Common myeloid progenitor, CD34-positive (primary cell): ENCODE results near the gene KCNMA1.

Experiments used
- CTCF ChIA-PET: fragments of 350-600 bp; sonication (Branson Sonifier 250); formaldehyde crosslinking; loops from one replicate; lab custom pipeline; 2021; ENCODE audit warnings: antibody characterized with exemption; lab: Charles Lee
- POLR2A ChIA-PET: fragments of 350-600 bp; sonication (Branson Sonifier 250); formaldehyde crosslinking; loops from one replicate; lab custom pipeline; 2021; ENCODE audit warnings: antibody characterized with exemption; lab: Charles Lee
- DNase-seq, 3 donors: peaks; one replicate each; pipeline versions ENCODE4 v3.0.0 to v3.0.0-alpha.2; 2013
- H3K27ac ChIP-seq, 2 experiments: 1 replicate in 1 of 2; 2 replicates in 1 of 2; pipeline ENCODE4 v1.7.0; 2013; ENCODE audit warnings: inconsistent platforms in 2 of 2, low read length in 2 of 2, mild to moderate bottlenecking in 2 of 2, low read depth in 1 of 2, moderate library complexity in 1 of 2; ENCODE audit not compliant: severe bottlenecking in 2 of 2, insufficient read depth in 1 of 2, poor library complexity in 1 of 2
- H3K27me3 ChIP-seq, 5 experiments: replicated peaks in 2 of 5; 1 replicate in 3 of 5; 2 replicates in 2 of 5; pipeline versions ENCODE4 v1.6.1 to v1.7.0; 2013; ENCODE audit warnings: low read length in 4 of 5, mild to moderate bottlenecking in 2 of 5, moderate library complexity in 2 of 5, inconsistent platforms in 1 of 5; ENCODE audit not compliant: insufficient read depth in 5 of 5, control insufficient read depth in 4 of 5
- H3K36me3 ChIP-seq, 4 experiments: 1 replicate in 2 of 4; 2 replicates in 2 of 4; pipeline versions ENCODE4 v1.6.1 to v1.7.0; 2013; ENCODE audit warnings: low read length in 3 of 4, control low read depth in 1 of 4, mild to moderate bottlenecking in 1 of 4; ENCODE audit not compliant: control insufficient read depth in 4 of 4, insufficient read depth in 4 of 4
- H3K4me1 ChIP-seq, 4 experiments: 1 replicate in 3 of 4; 2 replicates in 1 of 4; pipeline versions ENCODE4 v1.6.1 to v1.7.1; 2013; ENCODE audit warnings: low read length in 3 of 4, mild to moderate bottlenecking in 3 of 4, control low read depth in 1 of 4, inconsistent platforms in 1 of 4, moderate library complexity in 1 of 4; ENCODE audit not compliant: control insufficient read depth in 4 of 4, insufficient read depth in 4 of 4; ENCODE audit errors: control extremely low read depth in 1 of 4
- H3K4me3 ChIP-seq, 7 experiments: 1 replicate in 4 of 7; 2 replicates in 3 of 7; pipeline versions ENCODE4 v1.5.1 to v1.7.0; 2013; ENCODE audit warnings: mild to moderate bottlenecking in 7 of 7, low read length in 6 of 7, moderate library complexity in 6 of 7, inconsistent platforms in 2 of 7, low read depth in 2 of 7, control low read depth in 1 of 7; ENCODE audit not compliant: insufficient read depth in 4 of 7, control insufficient read depth in 1 of 7; ENCODE audit errors: extremely low read depth in 1 of 7
- H3K9me3 ChIP-seq, 5 experiments: 1 replicate in 4 of 5; 2 replicates in 1 of 5; pipeline versions ENCODE4 v1.6.1 to v1.7.1; 2013; ENCODE audit warnings: low read length in 4 of 5, mild to moderate bottlenecking in 2 of 5, inconsistent platforms in 1 of 5, low read depth in 1 of 5, moderate library complexity in 1 of 5; ENCODE audit not compliant: control insufficient read depth in 4 of 5, insufficient read depth in 2 of 5; ENCODE audit errors: control extremely low read depth in 1 of 5
- WGBS: methylation state at CpG from one replicate; pipeline ENCODE4 v1.1.5; 2013; ENCODE audit not compliant: insufficient coverage; 5-methylcytosine and 5-hydroxymethylcytosine counted together

Gene KCNMA1

GRCh38 chr10:77597560-77597959 is 40.0 kb downstream of the KCNMA1 start:
- ChIA-PET POLR2A (no interaction called here), CTCF (no interaction called here)
- H3K27me3 ChIP-seq = no peaks in the 10 kb centered on the region

GRCh38 chr10:77594471-77594783 is 43.2 kb downstream of the KCNMA1 start:
- H3K27me3 ChIP-seq = no peaks in the 10 kb centered on the region
- H3K4me1 ChIP-seq = no peaks in the 10 kb centered on the region
- no peak overlapping the region for H3K27ac ChIP-seq
- CTCF ChIA-PET = no interaction called here
- WGBS = 95% methylated on average over 3 of the region's 4 CpGs
- H3K9me3 ChIP-seq = no peaks in the 10 kb centered on the region
- POLR2A ChIA-PET = no interaction called here
- H3K4me3 ChIP-seq = no peak overlapping the region
- DNase-seq = peak in 1 of 3 donors; percentile 2
- no peaks in the 10 kb centered on the region for H3K36me3 ChIP-seq

More at GRCh38 chr10:77597560-77597959, 40.0 kb downstream of the KCNMA1 start:
- H3K36me3 ChIP-seq = no peaks in the 10 kb centered on the region
- no peak overlapping the region for H3K4me3 ChIP-seq
- DNase-seq = no peak
- H3K27ac ChIP-seq = no peak overlapping the region
- H3K4me1 ChIP-seq = peaks cover 0 to 2% (median 2%) of the 10 kb centered on the region in 4 experiments
- H3K9me3 ChIP-seq = no peaks in the 10 kb centered on the region

- Histone ChIP-seq H3K27me3 (no peaks in the 10 kb centered on the region), H3K9me3 (no peaks in the 10 kb centered on the region), H3K36me3 (no peaks in the 10 kb centered on the region), H3K4me1 (no peaks in the 10 kb centered on the region), H3K27ac (no peak overlapping the region), H3K4me3 (no peak overlapping the region)
- DNase-seq = no peak
- CTCF ChIA-PET = interaction anchor here (1.5 kb wide), 1 partner anchor 40 kb away, joined by 4 read pairs; no protein-coding TSS in a partner anchor
- 81% methylated on average over 3 of the region's 7 CpGs for WGBS
- POLR2A ChIA-PET = no interaction called here
These were observed 43.7 kb downstream of the KCNMA1 start for GRCh38 chr10:77593771-77594470.

GRCh38 chr10:77592946-77593636 is 44.5 kb downstream of the KCNMA1 start:
- ChIA-PET POLR2A (no interaction called here), CTCF (interaction anchor here (1.5 kb wide), 1 partner anchor 39 kb away, joined by 4 read pairs; no protein-coding TSS in a partner anchor)
- Histone ChIP-seq H3K4me3 (no peak overlapping the region), H3K4me1 (no peaks in the 10 kb centered on the region), H3K36me3 (no peaks in the 10 kb centered on the region), H3K9me3 (no peaks in the 10 kb centered on the region), H3K27ac (no peak overlapping the region), H3K27me3 (no peaks in the 10 kb centered on the region)
- 67% methylated on average over 1 of the region's 5 CpGs for WGBS
- no peak for DNase-seq

GRCh38 chr10:77592510-77592909 is 45.1 kb downstream of the KCNMA1 start:
- no peaks in the 10 kb centered on the region for H3K36me3 ChIP-seq
- POLR2A ChIA-PET = no interaction called here
- no peaks in the 10 kb centered on the region for H3K4me1 ChIP-seq
- no peaks in the 10 kb centered on the region for H3K9me3 ChIP-seq
- no peak for DNase-seq
- 85% methylated on average over 4 of the region's 4 CpGs for WGBS
- H3K27ac ChIP-seq = no peak overlapping the region
- no peak overlapping the region for H3K4me3 ChIP-seq
- H3K27me3 ChIP-seq = no peaks in the 10 kb centered on the region
- CTCF ChIA-PET = interaction anchor here (1.5 kb wide), 1 partner anchor 38 kb away, joined by 4 read pairs; no protein-coding TSS in a partner anchor

- no peaks in the 10 kb centered on the region for H3K36me3 ChIP-seq
- WGBS = 100% methylated on average over 2 of the region's 3 CpGs
- no peak overlapping the region for H3K4me3 ChIP-seq
- H3K27ac ChIP-seq = no peak overlapping the region
- ChIA-PET CTCF (no interaction called here), POLR2A (no interaction called here)
- no peaks in the 10 kb centered on the region for H3K4me1 ChIP-seq
- no peaks in the 10 kb centered on the region for H3K9me3 ChIP-seq
- no peak for DNase-seq
- H3K27me3 ChIP-seq = peaks cover 0 to 2% (median 0%) of the 10 kb centered on the region in 5 experiments
These were observed 46.2 kb downstream of the KCNMA1 start for GRCh38 chr10:77591238-77591880.
